BJ (cell line): ENCODE data around the gene OBSCN. TPM values are rescaled to one million over a fixed set of nuclear protein-coding genes. Genes with fewer than 3 reads are reported as not detected.

ENCODE experiments used
- CTCF ChIA-PET: fragments of 350-600 bp; formaldehyde crosslinking; extraction: SDS; loops from one replicate; lab custom pipeline; 2021; ENCODE audit warnings: antibody characterized with exemption, inconsistent platforms; lab: Yijun Ruan, JAX
- POLR2A ChIA-PET: fragments of 300-600 bp; sonication (Branson Sonifier 250); formaldehyde crosslinking; extraction: SDS; loops from one replicate; lab custom pipeline; 2021; ENCODE audit warnings: antibody characterized with exemption; lab: Charles Lee
- DNase-seq: peaks from one replicate; pipeline ENCODE4 v3.0.0-alpha.2; 2011; ENCODE audit warnings: low read depth
- H3K27me3 ChIP-seq: 2 replicates; pipeline ENCODE4 v1.6.0; 2011; ENCODE audit warnings: low read length; ENCODE audit not compliant: control insufficient read depth, insufficient read depth
- H3K36me3 ChIP-seq: 2 replicates; pipeline ENCODE4 v1.5.1; 2011; ENCODE audit warnings: low read length; ENCODE audit not compliant: control insufficient read depth, insufficient read depth
- H3K4me3 ChIP-seq: 2 replicates; pipeline ENCODE4 v1.5.1; 2011; ENCODE audit warnings: low read depth, mild to moderate bottlenecking, control low read depth, low read length
- CTCF ChIP-seq: IDR thresholded peaks from 2 replicates; pipeline ENCODE4 v1.5.1; 2011; ENCODE audit warnings: low read depth, mild to moderate bottlenecking, control low read depth, inconsistent platforms, low read length, moderate library complexity; ENCODE audit not compliant: insufficient read depth
- polyA plus RNA-seq: library from polyadenylated mRNA; depleted of rRNA; stranded (reverse); fragments of >200 nt; gene quantifications from 2 replicates; pipeline ENCODE4 v1.2.3, GENCODE V29; 2011

Gene OBSCN
- polyA plus RNA-seq, 1 experiment, result 2.9 TPM

DNA sequence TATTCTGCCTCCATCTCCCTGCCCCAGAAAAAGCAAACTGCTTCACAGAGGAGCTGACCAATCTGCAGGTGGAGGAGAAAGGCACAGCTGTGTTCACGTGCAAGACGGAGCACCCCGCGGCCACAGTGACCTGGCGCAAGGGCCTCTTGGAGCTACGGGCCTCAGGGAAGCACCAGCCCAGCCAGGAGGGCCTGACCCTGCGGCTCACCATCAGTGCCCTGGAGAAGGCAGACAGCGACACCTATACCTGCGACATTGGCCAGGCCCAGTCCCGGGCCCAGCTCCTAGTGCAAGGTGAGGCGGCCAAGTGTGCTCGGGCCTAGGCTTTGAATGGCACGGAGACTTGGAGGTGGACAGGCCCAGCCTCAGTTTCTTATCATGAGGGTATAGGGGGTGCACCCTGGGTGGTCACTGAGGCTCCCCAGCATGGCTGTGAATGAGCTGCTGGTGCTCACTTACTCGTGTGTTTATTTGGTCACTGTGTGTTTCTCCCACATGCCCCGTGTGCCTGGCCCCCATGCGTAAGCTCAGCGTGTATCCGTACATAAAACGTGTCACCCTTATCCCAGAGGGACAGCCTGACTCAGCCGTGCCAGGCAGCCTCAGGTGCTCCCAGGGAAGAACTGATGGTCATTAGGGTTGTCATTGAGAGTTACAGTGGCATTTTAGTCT is 75.8 kb downstream of the OBSCN start:
- H3K36me3 ChIP-seq, result peaks cover 12% of the 10 kb centered on the region
- H3K27me3 ChIP-seq, result no peaks in the 10 kb centered on the region
- no peak overlapping the region for H3K4me3 ChIP-seq
- POLR2A ChIA-PET, result no interaction called here
- no peak for TF ChIP-seq CTCF
- CTCF ChIA-PET, result interaction anchor here (1.8 kb wide), 1 partner anchor 9 kb away, joined by 8 read pairs; no protein-coding TSS in a partner anchor
- no peak for DNase-seq

- no peak for DNase-seq
- ChIA-PET POLR2A (no interaction called here), CTCF (no interaction called here)
- TF ChIP-seq CTCF, result no peak
- H3K4me3 ChIP-seq, result no peak overlapping the region
- no peaks in the 10 kb centered on the region for H3K27me3 ChIP-seq
- peaks cover 12% of the 10 kb centered on the region for H3K36me3 ChIP-seq
These were observed 76.3 kb downstream of the OBSCN start for GRCh38 chr1:228284148-228284495.

DNA sequence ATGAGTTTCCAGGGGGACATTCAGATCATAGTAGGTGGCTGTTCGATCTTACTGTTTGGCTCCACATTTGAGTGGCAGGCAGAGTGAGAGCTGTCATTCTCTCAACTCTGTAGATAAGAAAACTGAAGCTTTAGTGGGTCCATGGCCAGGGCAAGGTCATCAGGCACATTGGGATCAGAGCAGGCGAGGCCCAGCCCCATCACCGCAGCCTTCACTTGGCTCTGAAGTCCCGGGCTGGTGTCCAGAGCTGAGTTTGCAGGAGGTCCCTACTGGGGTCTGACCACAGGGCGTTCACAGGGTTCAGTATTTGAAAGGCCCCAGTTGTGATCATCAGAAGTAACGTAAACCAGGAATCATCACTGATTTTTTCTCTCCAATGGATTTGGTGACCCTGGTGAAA is 76.7 kb downstream of the OBSCN start:
- TF ChIP-seq CTCF, result no peak
- H3K36me3 ChIP-seq, result peaks cover 12% of the 10 kb centered on the region
- CTCF ChIA-PET, result no interaction called here
- POLR2A ChIA-PET, result no interaction called here
- H3K27me3 ChIP-seq, result no peaks in the 10 kb centered on the region
- no peak overlapping the region for H3K4me3 ChIP-seq
- DNase-seq, result no peak

DNA sequence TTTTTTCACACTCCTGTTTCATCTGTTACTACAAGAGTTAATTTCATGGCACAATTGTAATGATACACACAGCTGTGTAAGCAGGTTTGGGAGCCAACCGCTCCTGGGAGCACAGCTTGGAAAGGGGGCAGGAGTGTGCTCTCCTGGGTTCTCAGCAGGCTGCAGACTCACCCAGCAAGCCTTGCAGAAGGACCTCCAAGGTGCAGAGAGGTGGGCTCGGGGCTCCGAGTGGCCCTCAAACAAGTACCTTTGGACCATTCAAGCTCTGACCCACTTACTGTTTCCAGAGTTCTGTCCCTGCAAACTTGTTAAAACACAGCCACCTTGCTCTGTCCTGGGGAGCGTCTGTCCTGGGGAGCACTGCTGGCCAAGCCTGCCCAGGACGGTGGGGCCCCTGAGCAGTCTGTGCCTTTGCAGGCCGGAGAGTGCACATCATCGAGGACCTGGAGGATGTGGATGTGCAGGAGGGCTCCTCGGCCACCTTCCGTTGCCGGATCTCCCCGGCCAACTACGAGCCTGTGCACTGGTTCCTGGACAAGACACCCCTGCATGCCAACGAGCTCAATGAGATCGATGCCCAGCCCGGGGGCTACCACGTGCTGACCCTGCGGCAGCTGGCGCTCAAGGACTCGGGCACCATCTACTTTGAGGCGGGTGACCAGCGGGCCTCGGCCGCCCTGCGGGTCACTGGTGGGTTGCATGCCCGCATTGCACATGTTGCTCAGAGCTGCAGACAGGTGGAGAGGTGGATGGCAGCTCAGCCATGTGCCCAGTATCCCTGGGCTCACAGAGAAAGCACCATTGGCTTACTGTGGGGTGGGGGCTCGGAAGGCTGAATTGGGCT is 78.0 kb downstream of the OBSCN start:
- Histone ChIP-seq H3K36me3 (peaks cover 6% of the 10 kb centered on the region), H3K4me3 (no peak overlapping the region), H3K27me3 (no peaks in the 10 kb centered on the region)
- DNase-seq, result no peak
- CTCF ChIA-PET, result interaction anchor here (0.5 to 0.9 kb wide), 2 partner anchors 43 to 72 kb away, joined by 3 read pairs; no protein-coding TSS in a partner anchor
- POLR2A ChIA-PET, result interaction anchor here (0.9 kb wide), 1 partner anchor 10 kb away, joined by 4 read pairs; no protein-coding TSS in a partner anchor
- no peak for TF ChIP-seq CTCF

GRCh38 chr1:228286505-228287417 is 78.9 kb downstream of the OBSCN start:
- ChIA-PET POLR2A (no interaction called here), CTCF (interaction anchor here (0.5 to 0.9 kb wide), 3 partner anchors 9 to 73 kb away, joined by 3 to 4 read pairs (median 3); no protein-coding TSS in a partner anchor)
- Histone ChIP-seq H3K27me3 (no peaks in the 10 kb centered on the region), H3K36me3 (peaks cover 3% of the 10 kb centered on the region), H3K4me3 (no peak overlapping the region)
- no peak for DNase-seq
- TF ChIP-seq CTCF, result no peak
